GM13976 (cell line): ENCODE measurements around the gene ATXN2.
A peak's percentile ranks its signal among the peaks of the same experiment; 100 is the strongest.

Experiments used
- DNase-seq: peaks from one replicate; pipeline ENCODE4 v3.0.0; 2012; ENCODE audit warnings: low spot score
- in situ Hi-C: fragments of 300-500 bp; cut with MboI; formaldehyde crosslinking; loops from one replicate; pipeline ENCODE4 v1.12.0; 2022; ENCODE audit warnings: low sequenced_read_pairs, mixed read lengths, inconsistent platforms; ENCODE audit not compliant: unreplicated experiment
- TF ChIP-seq, protein P1 (sequence below): IDR thresholded peaks from 2 replicates; pipeline ENCODE4 v1.5.1; 2012; ENCODE audit warnings: borderline replicate concordance, mild to moderate bottlenecking; ENCODE audit not compliant: insufficient read depth; ENCODE audit errors: extremely low read depth, missing control alignments, control extremely low read depth

Gene ATXN2

DNA sequence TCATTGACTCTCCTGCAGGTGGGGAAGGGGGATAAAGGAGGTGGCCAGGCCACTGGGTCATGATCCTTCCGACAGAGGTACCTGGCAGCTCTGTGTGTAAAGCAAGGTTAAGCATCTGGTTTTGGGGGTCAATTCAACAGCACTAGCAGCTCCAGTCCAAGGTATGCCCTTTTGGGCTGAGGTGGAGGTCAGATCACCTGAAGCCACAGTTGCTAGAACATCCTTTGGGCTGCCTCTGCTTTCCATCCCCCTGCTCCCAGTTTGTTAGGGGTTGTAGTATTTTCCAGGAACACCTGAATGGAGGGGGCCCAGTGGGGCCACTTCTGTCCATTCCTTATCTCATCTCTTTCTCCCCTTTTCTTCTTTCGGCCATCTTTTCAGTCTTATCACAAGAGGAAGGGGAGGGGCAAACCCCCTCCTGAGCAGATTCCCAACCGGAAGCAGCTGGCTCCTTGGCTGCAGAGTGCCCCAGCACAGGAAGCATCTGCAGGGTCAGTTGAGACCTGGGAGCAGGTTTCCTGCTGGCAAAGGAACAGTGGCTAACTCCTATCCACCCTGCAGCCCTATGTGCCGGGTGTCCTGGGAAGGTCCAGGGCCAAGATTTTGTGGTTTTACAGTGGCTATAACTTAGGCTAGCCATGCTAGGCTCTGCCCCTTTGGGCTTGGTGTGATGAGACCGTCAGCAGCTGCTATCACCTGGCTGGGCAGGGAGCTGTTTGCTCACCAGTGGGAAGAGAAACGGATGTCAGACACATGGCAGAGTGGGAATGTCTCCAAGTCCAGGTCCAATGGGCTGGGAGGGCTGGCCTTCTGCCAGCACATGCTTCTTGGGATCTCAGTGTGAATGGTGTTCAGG lies 153.2 kb downstream of the ATXN2 start:
- in situ Hi-C loops, result loop anchor here (5.0 kb wide), 1 partner anchor 49 kb away; no protein-coding TSS in a partner anchor
- DNase-seq, result no peak
- TF ChIP-seq, protein P1, sequence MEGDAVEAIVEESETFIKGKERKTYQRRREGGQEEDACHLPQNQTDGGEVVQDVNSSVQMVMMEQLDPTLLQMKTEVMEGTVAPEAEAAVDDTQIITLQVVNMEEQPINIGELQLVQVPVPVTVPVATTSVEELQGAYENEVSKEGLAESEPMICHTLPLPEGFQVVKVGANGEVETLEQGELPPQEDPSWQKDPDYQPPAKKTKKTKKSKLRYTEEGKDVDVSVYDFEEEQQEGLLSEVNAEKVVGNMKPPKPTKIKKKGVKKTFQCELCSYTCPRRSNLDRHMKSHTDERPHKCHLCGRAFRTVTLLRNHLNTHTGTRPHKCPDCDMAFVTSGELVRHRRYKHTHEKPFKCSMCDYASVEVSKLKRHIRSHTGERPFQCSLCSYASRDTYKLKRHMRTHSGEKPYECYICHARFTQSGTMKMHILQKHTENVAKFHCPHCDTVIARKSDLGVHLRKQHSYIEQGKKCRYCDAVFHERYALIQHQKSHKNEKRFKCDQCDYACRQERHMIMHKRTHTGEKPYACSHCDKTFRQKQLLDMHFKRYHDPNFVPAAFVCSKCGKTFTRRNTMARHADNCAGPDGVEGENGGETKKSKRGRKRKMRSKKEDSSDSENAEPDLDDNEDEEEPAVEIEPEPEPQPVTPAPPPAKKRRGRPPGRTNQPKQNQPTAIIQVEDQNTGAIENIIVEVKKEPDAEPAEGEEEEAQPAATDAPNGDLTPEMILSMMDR, result no peak

DNA sequence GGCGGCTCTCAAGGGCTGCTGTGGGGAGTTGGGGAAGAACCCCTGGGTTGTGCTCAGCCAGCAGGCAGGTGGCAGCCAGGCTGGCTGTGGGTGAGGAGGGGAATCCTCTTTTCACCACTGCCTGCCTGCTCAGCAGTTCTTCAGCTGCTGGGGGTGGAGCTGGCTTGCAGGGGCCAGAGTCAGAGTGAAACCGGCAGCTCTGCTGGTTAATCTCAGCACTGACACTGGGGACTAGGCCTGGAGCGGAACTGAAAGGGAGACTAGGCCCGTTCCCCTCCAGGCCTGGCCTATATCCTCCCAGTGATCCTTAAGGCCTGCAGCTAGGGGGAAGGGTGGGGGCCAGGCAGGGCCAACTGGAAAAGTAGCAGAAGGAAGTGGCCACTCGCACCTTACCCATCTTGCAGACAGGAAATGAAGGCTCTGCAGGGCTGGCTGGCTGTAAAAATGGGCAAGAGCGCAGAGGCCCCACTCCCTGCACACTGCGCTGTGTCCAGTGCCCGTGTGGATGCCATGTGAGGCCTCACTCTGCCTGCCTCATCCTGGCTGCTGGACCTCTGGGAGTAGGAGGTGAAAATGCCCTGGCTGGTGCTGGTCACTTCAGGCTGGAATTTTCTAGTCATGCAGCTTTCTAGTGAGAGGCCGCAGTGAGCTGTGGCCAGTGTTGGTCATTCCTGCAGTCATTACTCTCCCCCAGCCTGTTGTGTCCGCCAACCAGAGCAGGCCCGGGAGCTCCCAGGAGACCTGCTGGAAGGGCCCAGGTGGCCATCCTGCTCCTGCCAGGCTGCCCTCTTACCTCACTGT lies 154.0 kb downstream of the ATXN2 start:
- peak; percentile 92 for DNase-seq
- TF ChIP-seq, protein P1, result no peak
- in situ Hi-C loops, result loop anchor here (5.0 kb wide), 1 partner anchor 48 kb away; no protein-coding TSS in a partner anchor

DNA sequence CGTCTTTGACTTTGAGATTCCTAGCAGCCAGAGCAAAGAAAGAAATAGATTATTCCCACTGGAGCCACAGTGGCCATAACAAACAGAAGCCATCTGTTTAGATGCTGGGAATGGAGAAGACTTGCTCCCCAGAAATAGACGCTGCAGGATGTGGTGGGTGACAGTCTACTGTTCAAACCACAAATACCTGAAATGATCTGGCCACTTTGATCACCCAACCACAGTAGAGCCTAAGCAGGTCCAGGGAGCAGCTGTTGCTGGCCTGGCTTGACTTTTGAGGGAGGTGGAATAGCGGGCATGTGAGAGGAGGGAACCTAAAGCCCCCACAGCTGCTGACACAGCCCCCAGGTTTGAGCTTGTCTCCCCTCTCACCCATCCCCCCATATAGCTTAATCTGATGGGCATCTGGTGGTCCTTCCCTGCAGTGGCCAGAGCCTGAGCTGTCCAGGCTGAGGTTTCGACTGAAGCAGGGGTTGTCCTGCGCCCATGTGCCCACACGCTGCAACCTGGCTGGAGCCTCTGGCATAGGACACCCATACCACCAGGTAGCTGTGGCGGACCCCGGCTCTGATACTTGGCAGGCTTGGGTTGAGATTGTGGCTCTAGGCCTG lies 154.7 kb downstream of the ATXN2 start:
- peak; percentile 70 for DNase-seq
- in situ Hi-C loops, result no loop called here
- TF ChIP-seq, protein P1, result no peak

DNA sequence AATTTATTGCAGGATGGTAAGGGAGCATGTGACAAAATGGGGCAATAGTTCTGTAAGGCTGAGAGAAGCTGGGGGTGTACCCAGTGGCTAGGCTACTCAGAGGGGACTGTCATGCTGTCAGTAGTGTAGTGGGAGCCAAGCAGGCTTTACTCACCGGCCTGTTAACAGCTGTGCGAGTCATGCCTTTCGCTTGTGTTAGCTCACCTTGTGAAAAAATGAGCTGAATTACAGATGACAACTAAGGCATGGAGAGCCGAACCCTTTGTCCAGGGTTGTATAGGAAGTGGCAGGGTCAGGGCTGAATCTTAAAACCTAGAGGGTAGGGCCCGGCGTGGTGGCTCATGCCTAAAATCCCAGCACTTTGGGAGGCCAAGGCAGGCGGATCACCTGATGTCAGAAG lies 155.5 kb downstream of the ATXN2 start:
- no peak for DNase-seq
- TF ChIP-seq, protein P1, result no peak
- in situ Hi-C loops, result no loop called here

DNA sequence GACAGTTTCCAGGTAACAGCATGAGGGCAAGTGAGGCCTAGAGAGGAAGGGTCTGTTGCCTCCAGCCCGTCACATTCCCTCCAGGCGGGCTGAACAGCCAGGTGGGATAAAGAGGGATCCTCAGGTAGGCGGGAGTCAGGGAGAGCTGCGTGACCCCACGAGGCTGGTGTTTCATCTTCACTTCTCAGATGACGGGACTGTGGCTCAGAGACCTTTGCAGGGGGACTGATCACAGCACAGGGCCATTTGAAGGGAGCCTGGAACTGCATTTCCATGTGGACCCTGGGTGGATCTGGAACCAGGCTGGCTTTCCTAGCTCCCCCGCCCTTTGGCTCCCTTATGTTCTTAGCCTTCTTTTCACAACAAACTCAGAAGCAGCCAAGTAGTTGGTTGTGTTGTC lies 156.0 kb downstream of the ATXN2 start:
- in situ Hi-C loops, result no loop called here
- DNase-seq, result no peak
- TF ChIP-seq, protein P1, result no peak

DNA sequence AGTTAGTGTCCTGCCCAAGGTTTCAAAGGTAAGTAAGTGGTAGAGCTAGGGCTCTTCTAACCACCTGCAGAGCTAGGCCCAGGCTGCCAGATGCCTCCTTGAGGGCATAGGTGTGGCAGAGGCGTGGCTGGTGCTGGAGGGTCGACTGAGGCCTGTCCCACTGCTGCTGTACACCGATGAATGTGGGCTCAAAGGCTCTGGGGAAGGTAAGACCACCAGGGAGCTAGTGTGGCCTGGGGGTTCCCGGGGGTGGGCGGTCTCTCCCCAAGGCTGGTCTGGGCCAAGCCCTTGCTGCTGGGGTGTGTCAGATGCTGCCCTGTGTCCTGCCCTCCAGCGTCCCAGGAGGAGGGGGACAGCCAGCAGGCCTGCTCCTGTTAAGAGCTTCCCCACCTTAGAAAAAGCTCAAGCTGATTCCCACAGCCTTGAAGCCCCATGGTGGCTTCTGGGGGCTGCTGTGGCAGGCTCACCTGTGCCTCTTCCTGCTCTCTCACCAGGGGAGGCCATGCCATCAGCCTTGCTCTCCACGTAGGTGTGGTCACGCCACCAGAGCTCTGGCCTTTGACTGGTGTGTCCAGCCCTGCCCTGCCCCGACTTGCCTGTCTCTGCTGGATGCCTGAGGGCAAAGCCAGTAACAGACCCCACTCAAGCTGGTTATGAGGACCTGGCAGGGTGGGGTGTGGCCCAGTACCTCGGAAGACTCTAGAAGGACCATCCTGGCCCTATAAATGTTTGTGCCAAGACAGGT lies 156.6 kb downstream of the ATXN2 start:
- no peak for DNase-seq
- TF ChIP-seq, protein P1, result no peak
- in situ Hi-C loops, result no loop called here
